Nephron progenitor cell (in vitro differentiated cells): Measurements from ENCODE around the gene USP3.

Experiments used
- DNase-seq: peaks from one replicate; pipeline ENCODE4 v3.0.0; 2021
- H3K27ac Mint-ChIP-seq: 2 replicates; pipeline ENCODE4 v1.8.0; 2021; ENCODE audit warnings: mild to moderate bottlenecking, moderate library complexity, mixed read lengths
- H3K27me3 Mint-ChIP-seq: 2 replicates; pipeline ENCODE4 v1.8.0; 2021; ENCODE audit warnings: mild to moderate bottlenecking, low read depth, mixed read lengths; ENCODE audit not compliant: poor library complexity
- H3K36me3 Mint-ChIP-seq: 2 replicates; pipeline ENCODE4 v1.8.0; 2021; ENCODE audit warnings: low read depth, mixed read lengths
- H3K4me1 Mint-ChIP-seq: 2 replicates; pipeline ENCODE4 v1.8.0; 2021; ENCODE audit warnings: mixed read lengths
- H3K4me3 Mint-ChIP-seq: 2 replicates; pipeline ENCODE4 v1.8.0; 2021; ENCODE audit warnings: mild to moderate bottlenecking, moderate library complexity, mixed read lengths
- H3K9me3 Mint-ChIP-seq: 2 replicates; pipeline ENCODE4 v1.8.0; 2021; ENCODE audit warnings: mild to moderate bottlenecking, moderate library complexity, mixed read lengths
- CTCF ChIP-seq: fragments of 200-600 bp; sonication (generic); IDR thresholded peaks from 2 replicates; pipeline ENCODE4 v1.5.0; 2021; ENCODE audit warnings: antibody characterized with exemption

Gene USP3

GRCh38 chr15:63480441-63480821 lies 24.0 kb upstream of the USP3 start:
- Mint-ChIP-seq H3K4me3 (peak overlapping the region; percentile 42), H3K27me3 (peaks cover 12% of the 10 kb centered on the region), H3K36me3 (no peaks in the 10 kb centered on the region), H3K4me1 (peaks cover 58% of the 10 kb centered on the region), H3K9me3 (peaks cover 14% of the 10 kb centered on the region), H3K27ac (peak overlapping the region; percentile 61)
- no peak for DNase-seq
- no peak for TF ChIP-seq CTCF

DNA sequence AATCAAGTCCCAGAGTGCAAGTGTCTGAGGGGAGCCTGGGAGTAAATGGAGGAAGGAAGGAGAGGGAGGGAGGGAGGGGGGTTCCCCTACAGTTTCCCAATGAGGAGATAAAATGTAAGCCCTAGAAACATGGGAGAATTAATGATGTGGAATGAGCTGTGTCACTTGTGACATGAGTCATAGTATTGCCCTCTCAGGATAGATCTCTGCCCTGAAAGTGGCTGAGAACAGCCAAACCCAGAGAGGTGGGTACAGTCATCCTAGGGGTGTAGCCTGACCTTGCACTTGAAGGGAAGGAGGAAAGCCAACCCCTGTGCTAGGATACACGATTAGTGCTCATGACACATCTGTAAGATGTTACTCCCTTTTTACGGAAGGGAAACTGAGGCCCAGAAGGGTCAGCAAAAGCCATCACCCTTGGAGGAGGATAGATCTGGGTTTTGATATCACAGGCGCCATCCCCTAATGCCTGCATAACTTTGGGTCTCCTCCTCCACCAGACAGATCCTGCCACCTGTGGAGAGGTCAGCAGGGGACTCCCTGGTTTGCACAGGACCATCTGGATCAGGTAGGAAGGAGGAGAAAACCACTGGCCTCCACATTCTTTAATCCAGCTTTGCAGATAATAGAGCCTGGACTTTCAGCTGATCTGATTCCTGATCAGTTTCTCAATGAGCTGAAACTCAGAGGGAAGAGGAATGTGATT lies 23.1 kb upstream of the USP3 start:
- no peak overlapping the region for H3K27ac Mint-ChIP-seq
- H3K4me1 Mint-ChIP-seq: peaks cover 49% of the 10 kb centered on the region
- no peak for DNase-seq
- peaks cover 10% of the 10 kb centered on the region for H3K27me3 Mint-ChIP-seq
- H3K36me3 Mint-ChIP-seq: no peaks in the 10 kb centered on the region
- no peak for TF ChIP-seq CTCF
- no peak overlapping the region for H3K4me3 Mint-ChIP-seq
- H3K9me3 Mint-ChIP-seq: peaks cover 12% of the 10 kb centered on the region

- no peak for DNase-seq
- Mint-ChIP-seq H3K27me3 (peaks cover 4% of the 10 kb centered on the region), H3K36me3 (no peaks in the 10 kb centered on the region), H3K4me3 (no peak overlapping the region), H3K27ac (no peak overlapping the region), H3K9me3 (peaks cover 3% of the 10 kb centered on the region), H3K4me1 (peaks cover 48% of the 10 kb centered on the region)
- no peak for TF ChIP-seq CTCF
Observed at GRCh38 chr15:63482874-63483323, 21.5 kb upstream of the USP3 start.

DNA sequence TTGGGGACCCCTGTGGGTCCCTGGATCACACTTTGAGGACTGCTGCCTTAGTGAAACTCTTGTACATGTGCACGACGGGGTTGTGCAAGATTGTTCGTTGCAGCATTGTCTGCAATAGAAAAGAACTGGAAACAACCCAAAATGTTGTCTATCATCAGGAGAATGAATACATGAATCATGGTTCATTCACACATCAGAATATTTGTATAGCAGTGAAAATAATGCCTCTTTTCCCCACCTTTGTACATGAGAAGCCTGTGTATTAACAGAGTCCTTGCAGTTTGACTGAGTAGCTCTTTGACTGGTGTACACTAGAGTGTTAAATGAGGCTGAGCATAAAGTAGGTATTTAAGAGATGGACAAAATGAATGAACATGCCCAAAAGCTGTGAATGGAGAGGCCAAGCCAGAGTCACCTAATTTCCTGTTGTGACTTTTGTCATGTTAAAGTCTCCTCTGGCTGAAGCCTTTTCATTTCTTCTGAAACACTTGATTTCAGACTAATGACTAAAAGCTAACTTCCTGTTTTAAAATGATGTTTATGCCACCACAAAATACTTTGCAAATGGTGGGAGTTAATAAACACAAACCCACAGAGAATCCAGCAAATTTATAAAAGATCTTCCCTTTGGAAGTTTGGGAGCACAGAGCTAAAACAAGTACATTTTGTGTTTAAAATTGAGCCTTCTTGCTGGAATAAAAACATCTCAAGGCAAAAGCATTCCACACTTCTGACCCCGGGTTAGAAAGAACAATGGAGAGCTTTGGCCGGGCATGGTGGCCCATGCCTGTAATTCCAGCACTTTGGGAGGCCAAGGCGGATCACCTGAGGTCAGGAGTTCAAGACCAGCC lies 20.6 kb upstream of the USP3 start:
- peaks cover 40% of the 10 kb centered on the region for H3K4me1 Mint-ChIP-seq
- no peak overlapping the region for H3K4me3 Mint-ChIP-seq
- H3K9me3 Mint-ChIP-seq: peaks cover 3% of the 10 kb centered on the region
- H3K27me3 Mint-ChIP-seq: peaks cover 9% of the 10 kb centered on the region
- H3K36me3 Mint-ChIP-seq: no peaks in the 10 kb centered on the region
- peak overlapping the region; percentile 26 for H3K27ac Mint-ChIP-seq
- TF ChIP-seq CTCF: no peak
- no peak for DNase-seq

DNA sequence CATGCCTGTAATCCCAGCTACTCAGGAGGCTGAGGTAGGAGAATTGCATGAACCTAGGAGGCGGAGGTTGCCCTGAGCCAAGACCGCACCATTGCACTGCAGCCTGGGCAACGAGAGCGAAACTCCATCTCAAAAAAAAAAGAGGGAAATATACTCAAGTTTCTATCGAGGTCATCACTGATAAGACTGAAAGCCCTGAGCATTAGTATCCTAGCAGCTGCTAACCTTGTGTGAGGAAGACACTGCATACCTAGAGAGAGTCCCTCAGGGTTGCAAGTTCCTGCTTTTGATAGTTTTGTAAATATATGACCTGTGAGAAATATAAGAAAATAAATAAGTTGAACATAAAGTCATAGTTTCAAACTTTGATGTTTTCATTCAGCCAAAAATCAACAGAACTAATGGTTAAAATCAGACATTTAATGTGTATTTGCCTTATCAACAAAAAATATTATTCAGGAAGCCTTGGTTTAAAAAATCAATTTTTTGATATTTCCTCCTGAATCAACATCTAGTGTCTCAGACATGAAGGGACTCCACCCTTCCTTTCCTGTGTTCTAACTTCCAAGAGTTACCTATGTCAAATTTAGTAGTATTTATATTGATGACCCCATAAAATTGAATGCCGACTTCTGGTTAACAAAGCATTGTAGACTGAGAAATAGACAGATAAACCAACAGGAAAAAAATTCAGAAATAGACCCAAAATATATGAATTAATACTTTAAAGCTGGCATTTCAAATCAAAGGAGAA lies 19.8 kb upstream of the USP3 start:
- Mint-ChIP-seq H3K27me3 (peaks cover 9% of the 10 kb centered on the region), H3K4me1 (peaks cover 31% of the 10 kb centered on the region), H3K27ac (no peak overlapping the region), H3K9me3 (peaks cover 3% of the 10 kb centered on the region), H3K4me3 (no peak overlapping the region), H3K36me3 (no peaks in the 10 kb centered on the region)
- no peak for DNase-seq
- TF ChIP-seq CTCF: no peak
